Measurements from ENCODE around the gene DTWD1.
"Not testable (repeated sequence)": the region's sequence is repeated elsewhere in the genome, so short reads cannot be mapped to it uniquely, and the experiment has no call there.

The DTWD1 gene

GRCh38 chr15:49645941-49646340 is 25.1 kb downstream of the DTWD1 start:
- peak; percentile 57 to 62 for DNase-seq (ENCODE audit: low read depth in 2 of 2)

DNA sequence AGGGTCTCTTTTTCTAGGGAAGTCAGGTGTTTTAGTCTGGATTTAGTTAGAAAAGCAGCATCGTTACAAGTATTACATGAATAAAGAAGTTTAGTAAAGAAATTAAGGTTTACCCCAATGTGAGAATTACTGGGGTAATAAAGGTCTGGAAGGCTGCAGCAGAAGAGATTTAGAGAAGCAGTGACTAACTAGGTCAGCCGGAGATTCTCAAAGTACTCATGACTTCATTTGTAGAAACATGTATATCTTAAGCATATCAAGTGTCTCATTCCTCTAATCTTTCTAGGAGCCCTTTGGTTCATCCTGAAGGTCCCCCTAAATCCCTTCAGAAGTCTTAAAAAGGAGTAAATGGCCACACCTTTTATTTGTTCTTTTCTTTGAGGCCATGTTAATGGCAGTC is 26.0 kb downstream of the DTWD1 start:
- no peak for DNase-seq (ENCODE audit: low read depth in 2 of 2)

DNA sequence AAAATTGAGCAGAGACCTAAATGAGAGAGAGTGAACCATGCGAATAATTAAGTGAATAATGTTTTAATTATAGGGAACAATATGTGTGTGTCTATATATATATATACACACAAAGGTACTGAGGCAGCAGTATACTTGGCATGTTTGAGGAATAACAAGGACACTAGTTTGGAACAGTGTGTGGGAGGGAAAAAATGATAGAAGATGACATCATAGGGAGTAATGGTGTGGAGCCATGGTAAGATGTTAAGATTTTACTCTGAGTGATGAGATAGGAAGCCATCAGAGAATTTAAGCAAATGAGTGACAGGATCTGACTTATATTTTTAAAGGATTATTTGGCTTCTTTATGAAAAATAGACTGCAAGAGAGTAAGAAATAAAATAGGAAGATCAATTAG is 29.1 kb downstream of the DTWD1 start:
- DNase-seq (ENCODE audit: low read depth in 2 of 2): no peak

- no peak for DNase-seq (ENCODE audit: low read depth in 2 of 2)
These were observed 29.8 kb downstream of the DTWD1 start for GRCh38 chr15:49650676-49651075.

DNA sequence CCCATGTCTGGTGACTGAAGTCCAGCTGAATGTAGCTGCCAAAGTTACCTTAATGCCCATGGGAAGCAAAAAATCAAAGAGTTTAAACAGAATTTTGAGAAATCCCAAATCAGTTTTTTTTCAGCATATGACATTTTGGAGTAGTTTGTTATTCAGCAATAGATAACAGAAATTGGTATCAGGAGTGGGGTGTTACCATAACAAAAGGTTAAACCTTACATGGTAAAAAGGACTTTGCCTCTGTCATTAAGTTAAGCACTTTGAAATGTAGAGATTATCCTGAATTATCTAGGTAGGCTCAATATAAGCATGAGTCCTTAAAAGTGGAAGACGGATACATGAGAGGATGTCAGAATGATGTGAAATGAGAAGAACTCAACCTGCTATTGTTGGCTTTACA is 32.1 kb downstream of the DTWD1 start:
- no peak for DNase-seq (ENCODE audit: low read depth in 2 of 2)

DNA sequence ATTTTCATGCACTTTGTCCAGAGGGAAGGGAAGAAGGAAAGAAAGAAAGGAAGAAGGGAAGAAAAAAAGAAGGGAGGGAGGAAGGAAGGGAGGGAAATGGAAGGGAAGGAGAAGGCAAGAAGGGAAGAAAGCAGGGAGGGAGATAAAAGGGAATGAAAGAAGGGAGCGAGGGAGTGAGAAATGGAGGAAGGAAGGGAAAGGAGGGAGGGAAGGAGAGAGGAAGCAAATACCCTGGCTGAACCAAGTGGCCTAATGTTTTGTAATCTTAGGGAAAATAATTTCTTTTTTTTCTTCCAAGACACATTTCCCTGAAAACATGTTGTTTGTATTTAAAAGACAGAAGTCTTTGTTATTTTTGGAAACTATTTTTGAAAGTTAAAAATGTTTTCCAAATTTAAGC is 35.9 kb downstream of the DTWD1 start:
- DNase-seq (ENCODE audit: low read depth in 2 of 2): no peak

GRCh38 chr15:49664716-49665115 is 43.9 kb downstream of the DTWD1 start:
- DNase-seq (ENCODE audit: low read depth in 2 of 2): no peak

DNA sequence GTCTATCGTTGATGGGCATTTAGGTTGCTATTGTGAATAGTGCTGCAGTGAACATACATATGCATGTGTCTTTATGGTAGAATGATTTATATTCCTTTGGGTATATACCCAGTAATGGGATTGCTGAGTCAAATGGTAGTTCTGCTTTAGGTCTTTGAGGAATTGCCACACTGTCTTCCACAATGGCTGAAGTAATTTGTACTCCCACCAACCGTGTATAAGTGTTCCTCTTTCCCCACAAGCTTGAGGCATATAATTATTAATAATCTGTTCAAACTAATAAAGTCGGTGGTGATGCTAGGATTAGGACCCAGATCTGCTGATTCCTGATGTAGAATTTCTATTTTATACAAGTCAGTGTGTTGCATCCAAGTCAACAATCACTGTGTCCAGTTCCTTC is 45.6 kb downstream of the DTWD1 start:
- not testable (repeated sequence) for DNase-seq (ENCODE audit: low read depth in 2 of 2)

GRCh38 chr15:49669288-49669687 is 48.4 kb downstream of the DTWD1 start:
- DNase-seq (ENCODE audit: low read depth in 2 of 2): no peak

DNA sequence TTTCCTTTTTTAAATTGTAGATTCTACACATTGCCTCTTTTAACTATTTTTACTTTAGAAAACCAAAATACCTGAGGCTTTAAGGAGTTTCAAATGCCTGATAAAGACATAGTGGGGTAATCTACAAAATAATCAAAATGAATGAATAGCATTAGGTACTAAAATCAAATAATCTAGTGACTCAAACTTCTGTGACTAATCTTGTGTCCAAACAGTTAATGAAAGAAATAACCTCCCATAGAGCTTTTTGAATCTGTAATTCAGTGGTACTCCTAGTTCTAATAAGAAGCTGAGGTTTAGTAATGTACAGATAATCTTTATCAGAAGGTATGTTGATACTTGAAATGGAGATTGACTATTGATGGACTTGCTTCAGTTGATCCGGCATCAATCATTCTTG is 53.0 kb downstream of the DTWD1 start:
- DNase-seq (ENCODE audit: low read depth in 2 of 2): no peak

- no peak for DNase-seq (ENCODE audit: low read depth in 2 of 2)
These were observed 53.5 kb downstream of the DTWD1 start for GRCh38 chr15:49674370-49674769.

GRCh38 chr15:49675041-49675440 is 54.2 kb downstream of the DTWD1 start:
- DNase-seq (ENCODE audit: low read depth in 2 of 2): peak; percentile 56 to 62

DNA sequence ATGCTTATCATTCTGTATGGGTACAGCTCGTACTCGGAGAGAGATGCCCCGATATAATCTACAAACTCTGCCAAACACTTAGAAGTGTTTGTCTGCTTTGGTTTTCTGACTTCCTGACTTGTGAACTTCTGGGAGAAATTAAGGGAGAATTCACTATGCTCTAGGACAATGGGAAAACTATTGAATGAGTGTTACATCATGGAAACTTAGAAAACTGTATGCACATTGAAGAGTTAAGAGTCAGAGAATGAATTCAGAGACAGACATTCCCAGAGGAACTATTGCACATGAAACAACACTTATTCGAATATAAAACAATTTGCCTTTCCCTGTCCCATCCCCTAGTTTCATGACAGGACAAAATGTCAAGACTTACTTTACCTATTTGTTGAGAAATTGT is 57.8 kb downstream of the DTWD1 start:
- no peak for DNase-seq (ENCODE audit: low read depth in 2 of 2)

DNA sequence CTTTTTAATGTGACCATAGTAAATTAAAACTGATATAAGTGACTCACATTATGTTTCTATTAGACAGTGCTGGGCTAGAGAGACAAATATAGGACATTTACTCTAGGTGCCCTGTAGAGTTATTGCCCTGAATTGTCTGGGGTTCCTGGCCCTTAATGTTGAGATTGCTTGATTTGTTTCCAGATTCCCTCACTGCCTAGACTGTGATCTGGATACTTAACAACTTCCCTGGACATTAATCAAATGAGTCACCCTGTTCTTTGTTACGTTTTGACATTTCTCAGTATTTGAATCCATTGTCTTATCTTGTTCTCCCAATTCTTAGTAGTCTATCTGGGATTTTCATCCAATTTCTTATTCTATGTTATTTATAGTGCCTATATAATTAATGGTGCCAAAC is 65.8 kb downstream of the DTWD1 start:
- peak in 1 of 2 experiments; percentile 24 for DNase-seq (ENCODE audit: low read depth in 2 of 2)

DNA sequence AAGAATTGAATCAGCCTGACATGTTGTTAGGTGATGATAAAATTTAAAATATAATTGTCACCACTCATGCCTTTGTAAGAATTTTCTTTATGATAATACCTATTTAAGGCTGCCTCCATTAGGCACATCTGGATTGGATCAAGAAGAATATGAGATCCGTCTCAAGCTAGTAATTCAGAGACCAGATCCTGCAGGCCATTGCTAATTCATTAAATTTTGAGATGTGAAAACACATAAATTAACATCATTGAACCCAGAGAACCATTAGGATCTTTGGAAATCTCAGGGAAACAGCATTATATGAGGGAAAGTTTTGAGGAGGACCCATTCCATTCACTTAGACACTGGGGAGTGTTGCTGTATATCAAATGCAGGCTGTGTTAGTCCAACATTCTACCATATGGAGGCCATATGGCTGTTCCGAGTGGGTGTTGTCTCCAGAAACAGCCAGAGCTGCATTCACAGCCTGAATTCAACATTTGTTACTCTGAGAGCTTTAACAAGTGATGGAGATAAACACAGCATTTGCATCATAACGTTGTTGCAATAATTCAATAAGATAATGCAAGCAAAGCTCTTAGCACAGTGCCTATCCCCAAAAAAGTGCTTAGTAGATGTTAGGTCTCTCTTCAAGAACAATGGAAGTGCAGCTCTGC is 67.4 kb downstream of the DTWD1 start:
- peak; percentile 79 to 80 for DNase-seq (ENCODE audit: low read depth in 2 of 2)

GRCh38 chr15:49692514-49693090 is 71.8 kb downstream of the DTWD1 start:
- no peak for DNase-seq (ENCODE audit: low read depth in 2 of 2)

DNA sequence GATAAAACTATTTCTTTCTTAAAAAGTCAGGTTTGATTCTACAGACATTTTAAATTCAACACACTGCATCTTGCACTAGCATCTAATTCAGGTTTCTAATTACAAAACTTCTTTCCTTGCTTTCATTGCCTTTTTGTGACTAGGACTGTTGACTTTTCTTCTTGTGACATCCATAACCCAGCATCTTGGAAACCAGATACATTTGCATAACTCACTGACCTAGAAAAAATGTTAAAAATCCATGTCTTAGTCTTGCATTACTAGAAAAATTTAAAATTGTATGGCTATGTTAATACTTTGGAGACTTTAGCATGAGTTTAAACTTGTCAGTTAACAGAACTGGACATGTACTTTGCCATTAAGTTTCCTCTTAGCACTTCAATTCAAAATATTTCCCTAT is 72.7 kb downstream of the DTWD1 start:
- no peak for DNase-seq (ENCODE audit: low read depth in 2 of 2)

GRCh38 chr15:49696433-49696832 is 75.6 kb downstream of the DTWD1 start:
- peak; percentile 53 to 58 for DNase-seq (ENCODE audit: low read depth in 2 of 2)

DNA sequence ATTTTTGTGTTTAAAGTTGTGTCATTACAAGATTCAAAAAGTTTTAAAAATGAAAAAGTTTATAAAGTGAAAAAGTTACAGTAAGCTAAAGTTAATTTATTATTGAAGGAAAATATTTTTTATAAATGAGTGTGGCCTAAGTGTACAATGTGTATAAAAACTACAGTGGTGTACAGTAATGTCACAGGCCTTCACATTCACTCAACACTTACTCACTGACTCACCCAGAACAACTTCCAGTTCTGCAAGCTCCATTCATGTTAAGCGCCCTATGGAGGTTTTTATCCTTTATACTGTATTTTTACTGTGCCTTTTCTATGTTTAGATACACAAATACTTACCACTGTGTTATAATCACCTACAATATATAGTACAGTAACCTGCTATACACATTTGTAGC is 76.3 kb downstream of the DTWD1 start:
- DNase-seq (ENCODE audit: low read depth in 2 of 2): no peak

- not testable (repeated sequence) for DNase-seq (ENCODE audit: low read depth in 2 of 2)
These were observed 82.1 kb downstream of the DTWD1 start for GRCh38 chr15:49702982-49703381.

Measured in fibroblast of skin of left biceps (primary cell).